Keratinocyte (primary cell): Measurements from ENCODE around the gene SOX10. TPM values are rescaled to one million over a fixed set of nuclear protein-coding genes. Genes with fewer than 3 reads are reported as not detected.
"Not testable (repeated sequence)": the region's sequence is repeated elsewhere in the genome, so short reads cannot be mapped to it uniquely, and the experiment has no call there.

ENCODE experiments used
- DNase-seq: peaks from one replicate; pipeline ENCODE4 v3.0.0-alpha.2; 2011; ENCODE audit warnings: low read depth, missing footprints, low spot score
- FAIRE-seq: peaks from 2 replicates; lab custom pipeline; 2011; peaks lifted over from hg19 to GRCh38; lab: Jason Lieb, UNC
- H2AFZ ChIP-seq: 2 replicates; pipeline ENCODE4 v1.6.0; 2012; ENCODE audit warnings: low read length, control low read depth, inconsistent platforms; ENCODE audit not compliant: control insufficient read depth
- H3K27ac ChIP-seq: 2 replicates; pipeline ENCODE4 v1.5.1; 2011; ENCODE audit warnings: low read length; ENCODE audit not compliant: control insufficient read depth, insufficient read depth
- H3K27me3 ChIP-seq: 3 replicates; pipeline ENCODE4 v1.6.0; 2011; ENCODE audit warnings: low read length; ENCODE audit not compliant: control insufficient read depth, insufficient read depth; ENCODE audit errors: extremely low read depth
- H3K36me3 ChIP-seq, 2 experiments: 2 replicates in 1 of 2; 3 replicates in 1 of 2; pipeline ENCODE4 v1.5.1; 2011; ENCODE audit warnings: low read length in 2 of 2, mild to moderate bottlenecking in 1 of 2; ENCODE audit not compliant: control insufficient read depth in 2 of 2, insufficient read depth in 2 of 2; ENCODE audit errors: extremely low read depth in 1 of 2
- H3K4me1 ChIP-seq: 3 replicates; pipeline ENCODE4 v1.5.1; 2011; ENCODE audit warnings: low read length; ENCODE audit not compliant: control insufficient read depth, insufficient read depth; ENCODE audit errors: extremely low read depth
- H3K4me2 ChIP-seq: 3 replicates; pipeline ENCODE4 v1.6.0; 2011; ENCODE audit warnings: low read depth, low read length; ENCODE audit not compliant: control insufficient read depth, insufficient read depth; ENCODE audit errors: extremely low read depth
- H3K4me3 ChIP-seq, 3 experiments: fragments of 200-600 bp in 1 of 3; sonication (generic) in 1 of 3; 2 replicates in 2 of 3; 3 replicates in 1 of 3; pipeline ENCODE4 v1.5.1; 2011 to 2016; ENCODE audit warnings: low read length in 3 of 3, mild to moderate bottlenecking in 3 of 3, control low read depth in 2 of 3, inconsistent platforms in 1 of 3, low read depth in 1 of 3, mixed read lengths in 1 of 3, mixed run types in 1 of 3, moderate library complexity in 1 of 3; ENCODE audit not compliant: control insufficient read depth in 2 of 3, insufficient read depth in 2 of 3; ENCODE audit errors: extremely low read depth in 1 of 3
- H3K79me2 ChIP-seq: 2 replicates; pipeline ENCODE4 v1.6.0; 2012; ENCODE audit warnings: low read length; ENCODE audit not compliant: control insufficient read depth, insufficient read depth
- H3K9ac ChIP-seq: 3 replicates; pipeline ENCODE4 v1.6.0; 2011; ENCODE audit warnings: low read length; ENCODE audit not compliant: control insufficient read depth, insufficient read depth; ENCODE audit errors: extremely low read depth
- H3K9me1 ChIP-seq: 3 replicates; pipeline ENCODE4 v1.6.0; 2011; ENCODE audit warnings: low read length; ENCODE audit not compliant: control insufficient read depth, insufficient read depth; ENCODE audit errors: extremely low read depth
- H3K9me3 ChIP-seq: 2 replicates; pipeline ENCODE4 v1.5.1; 2012; ENCODE audit warnings: low read depth, low read length; ENCODE audit not compliant: control insufficient read depth
- H4K20me1 ChIP-seq: 3 replicates; pipeline ENCODE4 v1.6.0; 2011; ENCODE audit warnings: low read length; ENCODE audit not compliant: control insufficient read depth, insufficient read depth; ENCODE audit errors: extremely low read depth
- EZH2 ChIP-seq: IDR thresholded peaks from one replicate; pipeline ENCODE4 v1.6.1; 2012; ENCODE audit warnings: inconsistent platforms, mild to moderate bottlenecking, low read length, moderate library complexity
- dilution Hi-C: fragments of 300-500 bp; cut with MboI; formaldehyde crosslinking; loops from one replicate; pipeline ENCODE4 v1.7.0; 2020; ENCODE audit warnings: low sequenced_read_pairs; ENCODE audit not compliant: extremely low pct_ligation_motif_present
- polyA plus RNA-seq, 5 experiments: library from polyadenylated mRNA; depleted of rRNA in 3 of 5; stranded (reverse) in 3 of 5; stranded (forward) in 1 of 5; unstranded in 1 of 5; fragments of >200 nt; gene quantifications; 1 replicate in 1 of 5; 2 replicates in 3 of 5; 3 replicates in 1 of 5; pipeline versions ENCODE4 v1.2.1 to v1.2.3, GENCODE V29; 2011 to 2012; ENCODE audit warnings: missing spikeins in 2 of 5, low read depth in 1 of 5, low replicate concordance in 1 of 5
- TF ChIP-seq, protein P1 (sequence below), 3 experiments: IDR thresholded peaks in 1 of 3; conservative IDR thresholded peaks in 1 of 3; optimal IDR thresholded peaks in 1 of 3; 2 replicates in 2 of 3; 3 replicates in 1 of 3; pipeline versions ENCODE3 to v1.5.1; 2011; ENCODE audit warnings: low read length in 3 of 3, mild to moderate bottlenecking in 3 of 3, moderate library complexity in 2 of 3, control low read depth in 1 of 3, inconsistent platforms in 1 of 3; ENCODE audit not compliant: insufficient read depth in 2 of 3; ENCODE audit errors: extremely low read depth in 1 of 3

The SOX10 gene
- polyA plus RNA-seq, 1 donor (not counting 4 experiments of a cell fraction or from before 2014, with no cell fraction given) = not detected

DNA sequence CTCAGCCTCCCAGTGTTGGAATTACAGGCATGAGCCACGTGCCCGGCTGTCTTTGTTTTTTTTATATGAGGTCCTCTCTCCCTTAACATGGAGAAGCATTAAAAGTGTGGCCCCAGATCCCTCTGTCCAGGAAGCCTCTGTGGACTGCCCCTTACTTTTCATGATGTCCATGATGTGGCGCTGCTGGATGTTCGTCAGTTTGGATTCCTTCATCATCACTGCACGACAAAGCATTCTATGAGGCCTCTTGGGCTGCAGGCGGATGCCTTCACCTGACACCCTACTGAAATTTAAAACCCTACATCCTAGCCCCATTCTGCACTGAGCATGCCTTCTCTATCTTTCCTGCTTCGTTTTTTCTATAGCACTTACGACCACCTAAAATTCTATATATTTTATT lies 33.0 kb downstream of the SOX10 start:
- dilution Hi-C loops = no loop called here
- no peak overlapping the region for H3K4me3 ChIP-seq
- no peak overlapping the region for H3K4me2 ChIP-seq
- no peaks in the 10 kb centered on the region for H4K20me1 ChIP-seq
- H3K9me3 ChIP-seq = no peaks in the 10 kb centered on the region
- peaks cover 4% of the 10 kb centered on the region for H3K9me1 ChIP-seq
- TF ChIP-seq, protein P1, sequence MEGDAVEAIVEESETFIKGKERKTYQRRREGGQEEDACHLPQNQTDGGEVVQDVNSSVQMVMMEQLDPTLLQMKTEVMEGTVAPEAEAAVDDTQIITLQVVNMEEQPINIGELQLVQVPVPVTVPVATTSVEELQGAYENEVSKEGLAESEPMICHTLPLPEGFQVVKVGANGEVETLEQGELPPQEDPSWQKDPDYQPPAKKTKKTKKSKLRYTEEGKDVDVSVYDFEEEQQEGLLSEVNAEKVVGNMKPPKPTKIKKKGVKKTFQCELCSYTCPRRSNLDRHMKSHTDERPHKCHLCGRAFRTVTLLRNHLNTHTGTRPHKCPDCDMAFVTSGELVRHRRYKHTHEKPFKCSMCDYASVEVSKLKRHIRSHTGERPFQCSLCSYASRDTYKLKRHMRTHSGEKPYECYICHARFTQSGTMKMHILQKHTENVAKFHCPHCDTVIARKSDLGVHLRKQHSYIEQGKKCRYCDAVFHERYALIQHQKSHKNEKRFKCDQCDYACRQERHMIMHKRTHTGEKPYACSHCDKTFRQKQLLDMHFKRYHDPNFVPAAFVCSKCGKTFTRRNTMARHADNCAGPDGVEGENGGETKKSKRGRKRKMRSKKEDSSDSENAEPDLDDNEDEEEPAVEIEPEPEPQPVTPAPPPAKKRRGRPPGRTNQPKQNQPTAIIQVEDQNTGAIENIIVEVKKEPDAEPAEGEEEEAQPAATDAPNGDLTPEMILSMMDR (optimal IDR thresholded peaks at IDR 0.05 in 1 of 3, IDR thresholded peaks at IDR 0.05 in 1 of 3, conservative IDR thresholded peaks at IDR 0.05 in 1 of 3; ENCODE audit: extremely low read depth in 1 of 3, insufficient read depth in 2 of 3, low read length in 3 of 3) = peak in 1 of 3 experiments; percentile 19
- no peak for TF ChIP-seq EZH2
- H3K9ac ChIP-seq = no peak overlapping the region
- no peak for FAIRE-seq
- no peaks in the 10 kb centered on the region for H3K36me3 ChIP-seq
- H2AFZ ChIP-seq = no peak overlapping the region
- H3K4me1 ChIP-seq = peaks cover 15% of the 10 kb centered on the region
- no peaks in the 10 kb centered on the region for H3K27me3 ChIP-seq
- DNase-seq = no peak
- H3K27ac ChIP-seq = no peak overlapping the region
- peaks cover 20% of the 10 kb centered on the region for H3K79me2 ChIP-seq

GRCh38 chr22:37947142-37947795 lies 37.1 kb downstream of the SOX10 start:
- H2AFZ ChIP-seq, H3K4me1 ChIP-seq, H3K9ac ChIP-seq, H3K4me3 ChIP-seq, dilution Hi-C loops, H3K9me3 ChIP-seq, H3K27ac ChIP-seq, H3K79me2 ChIP-seq, H3K4me2 ChIP-seq, H3K9me1 ChIP-seq, DNase-seq, FAIRE-seq, H3K27me3 ChIP-seq: not testable (repeated sequence)
- Histone ChIP-seq H4K20me1 (peaks cover 11% of the 10 kb centered on the region), H3K36me3 (peaks cover 10 to 12% of the 10 kb centered on the region in 2 experiments)

DNA sequence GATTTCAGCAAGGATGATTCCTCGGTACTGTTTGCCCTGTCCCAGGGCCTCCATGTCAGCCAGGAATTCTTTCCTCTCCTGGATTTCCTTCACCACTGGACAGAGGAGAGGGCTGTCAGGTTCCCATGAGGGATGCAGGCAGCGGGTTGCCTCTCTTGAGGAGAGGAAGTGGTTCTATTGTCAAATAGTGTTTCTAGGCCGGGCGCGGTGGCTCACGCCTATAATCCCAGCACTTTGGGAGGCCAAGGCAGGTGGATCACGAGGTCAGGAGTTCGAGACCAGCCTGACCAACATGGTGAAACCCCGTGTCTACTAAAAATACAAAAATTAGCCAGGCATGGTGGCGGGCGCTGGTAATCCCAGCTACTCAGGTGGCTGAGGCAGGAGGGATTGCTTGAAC lies 39.9 kb downstream of the SOX10 start:
- DNase-seq, H2AFZ ChIP-seq, FAIRE-seq, H3K27me3 ChIP-seq, H3K79me2 ChIP-seq, H3K4me1 ChIP-seq, H3K4me3 ChIP-seq, H3K9me1 ChIP-seq, H3K9ac ChIP-seq, H3K4me2 ChIP-seq, H3K9me3 ChIP-seq, H3K27ac ChIP-seq, dilution Hi-C loops: not testable (repeated sequence)
- peaks cover 31 to 37% of the 10 kb centered on the region in 2 experiments for H3K36me3 ChIP-seq
- peaks cover 14% of the 10 kb centered on the region for H4K20me1 ChIP-seq
